GM12878 (cell line): ENCODE data around the gene OTOP3. TPM values are rescaled to one million over a fixed set of nuclear protein-coding genes. Genes with fewer than 3 reads are reported as not detected.

Source experiments
- ATAC-seq: fragments of 200-7000 bp; cut with Tn5 transposase; 3 replicates; pipeline ENCODE4 v1.9.1; 2020; ENCODE audit warnings: mild to moderate bottlenecking, moderate library complexity
- BruUV-seq: library from RNA; stranded (reverse); fragments of 400-500 nt; replicated peaks from 2 replicates; lab custom pipeline; 2021; lab: Mats Ljungman, UMichigan
- CTCF ChIA-PET: fragments of 300-600 bp; sonication (Branson Sonifier 250); formaldehyde crosslinking; extraction: SDS; loops from one replicate; lab custom pipeline; 2021; ENCODE audit warnings: inconsistent platforms; lab: Yijun Ruan, JAX
- POLR2A ChIA-PET: fragments of 350-600 bp; formaldehyde crosslinking; extraction: SDS; loops from one replicate; lab custom pipeline; 2021; ENCODE audit warnings: inconsistent platforms; lab: Charles Lee
- RAD21 ChIA-PET: fragments of 300-600 bp; sonication (Branson Sonifier 250); formaldehyde crosslinking; loops from one replicate; lab custom pipeline; 2023; ENCODE audit warnings: antibody characterized with exemption; ENCODE audit not compliant: unreplicated experiment; lab: Charles Lee
- SMC1A ChIA-PET: fragments of 300-600 bp; sonication (Branson Sonifier 250); formaldehyde crosslinking; loops from one replicate; lab custom pipeline; 2023; ENCODE audit not compliant: unreplicated experiment, uncharacterized antibody; lab: Charles Lee
- DNase-seq: peaks from one replicate; pipeline ENCODE4 v3.0.0-alpha.2; 2011; ENCODE audit warnings: low read depth, low spot score
- FAIRE-seq: peaks from 3 replicates; lab custom pipeline; 2011; peaks lifted over from hg19 to GRCh38; lab: Jason Lieb, UNC
- H2AFZ ChIP-seq: 2 replicates; pipeline ENCODE4 v1.6.0; 2011; ENCODE audit warnings: low read depth, low read length, control low read depth; ENCODE audit not compliant: control insufficient read depth
- H3K27ac ChIP-seq: 2 replicates; pipeline ENCODE4 v1.5.1; 2011; ENCODE audit warnings: control low read depth; ENCODE audit not compliant: control insufficient read depth, insufficient read depth
- H3K27me3 ChIP-seq, 2 experiments: replicated peaks in 1 of 2; 2 replicates each; pipeline versions ENCODE4 v1.6.0 to v1.6.1; 2011; ENCODE audit warnings: low read length in 1 of 2; ENCODE audit not compliant: control insufficient read depth in 2 of 2, insufficient read depth in 2 of 2
- H3K36me3 ChIP-seq, 2 experiments: 2 replicates each; pipeline ENCODE4 v1.5.1; 2011; ENCODE audit warnings: low read length in 1 of 2; ENCODE audit not compliant: control insufficient read depth in 2 of 2, insufficient read depth in 2 of 2
- H3K4me1 ChIP-seq: 2 replicates; pipeline ENCODE4 v1.6.1; 2011; ENCODE audit warnings: mild to moderate bottlenecking, low read length, moderate library complexity, mixed read lengths; ENCODE audit not compliant: control insufficient read depth, insufficient read depth
- H3K4me2 ChIP-seq: 2 replicates; pipeline ENCODE4 v1.6.0; 2011; ENCODE audit warnings: control low read depth; ENCODE audit not compliant: control insufficient read depth, insufficient read depth
- H3K4me3 ChIP-seq: fragments of 200-600 bp; sonication (generic); 2 replicates; pipeline ENCODE4 v1.5.1; 2016
- H3K79me2 ChIP-seq: 2 replicates; pipeline ENCODE4 v1.6.0; 2011; ENCODE audit warnings: low read length; ENCODE audit not compliant: control insufficient read depth, insufficient read depth
- H3K9ac ChIP-seq: 2 replicates; pipeline ENCODE4 v1.8.0; 2011; ENCODE audit warnings: low read length, control low read depth, mixed read lengths; ENCODE audit not compliant: control insufficient read depth, insufficient read depth
- H3K9me3 ChIP-seq: replicated peaks from 3 replicates; pipeline ENCODE4 v1.5.1; 2011; ENCODE audit warnings: mild to moderate bottlenecking, low read length; ENCODE audit not compliant: control insufficient read depth, insufficient read depth
- H4K20me1 ChIP-seq: 2 replicates; pipeline ENCODE4 v1.6.0; 2011; ENCODE audit not compliant: control insufficient read depth, insufficient read depth
- ETV6 ChIP-seq, 2 experiments: fragments of 450-650 bp in 1 of 2; IDR thresholded peaks in 1 of 2; conservative IDR thresholded peaks in 1 of 2; 2 replicates each; pipeline ENCODE4 v1.6.1; 2014; ENCODE audit warnings: antibody characterized with exemption in 1 of 2, borderline replicate concordance in 1 of 2, low read depth in 1 of 2, mild to moderate bottlenecking in 1 of 2, moderate library complexity in 1 of 2
- HCFC1 ChIP-seq: fragments of 150-350 bp; IDR thresholded peaks from 2 replicates; pipeline ENCODE4 v1.6.1; 2014; ENCODE audit warnings: low read length
- NFYB ChIP-seq: IDR thresholded peaks from 2 replicates; pipeline ENCODE4 v1.6.1; 2011; ENCODE audit warnings: low read depth, mild to moderate bottlenecking, low read length, improper control_type of control experiment, moderate library complexity; ENCODE audit not compliant: insufficient read depth
- NR2F1 ChIP-seq: fragments of 450-650 bp; conservative IDR thresholded peaks from 2 replicates; pipeline ENCODE4 v1.6.1; 2017; ENCODE audit warnings: mild to moderate bottlenecking
- PAX8 ChIP-seq: fragments of 450-650 bp; IDR thresholded peaks from 2 replicates; pipeline ENCODE4 v1.6.1; 2017; ENCODE audit warnings: mild to moderate bottlenecking, moderate library complexity
- PML ChIP-seq: IDR thresholded peaks from 2 replicates; pipeline ENCODE4 v1.6.1; 2012; ENCODE audit warnings: low read length, inconsistent platforms
- POLR2A ChIP-seq: IDR thresholded peaks from 2 replicates; pipeline ENCODE4 v1.6.1; 2011; ENCODE audit warnings: low read depth, mild to moderate bottlenecking, low read length
- RAD21 ChIP-seq: IDR thresholded peaks from 2 replicates; pipeline ENCODE4 v1.6.1; 2011; ENCODE audit warnings: mild to moderate bottlenecking, low read depth, low read length, moderate library complexity; ENCODE audit not compliant: insufficient read depth
- RAD51 ChIP-seq: fragments of 450-650 bp; IDR thresholded peaks from 2 replicates; pipeline ENCODE4 v1.6.1; 2016; ENCODE audit warnings: moderate library complexity, mild to moderate bottlenecking, inconsistent platforms
- RELA ChIP-seq: fragments of 450-650 bp; IDR thresholded peaks from 2 replicates; pipeline ENCODE4 v1.8.0; 2014; ENCODE audit warnings: borderline replicate concordance; ENCODE audit not compliant: partially characterized antibody
- SIX5 ChIP-seq: IDR thresholded peaks from 2 replicates; pipeline ENCODE4 v1.6.1; 2011; ENCODE audit warnings: mild to moderate bottlenecking, low read depth, low read length, moderate library complexity; ENCODE audit not compliant: severe bottlenecking
- SMARCA5 ChIP-seq: fragments of 450-650 bp; IDR thresholded peaks from 2 replicates; pipeline ENCODE4 v1.6.1; 2017; ENCODE audit warnings: mild to moderate bottlenecking
- SREBF1 ChIP-seq: IDR thresholded peaks from 2 replicates; pipeline ENCODE4 v1.6.1; 2012; ENCODE audit warnings: mild to moderate bottlenecking, low read length
- STAT1 ChIP-seq: fragments of 450-650 bp; conservative IDR thresholded peaks from 2 replicates; pipeline ENCODE4 v1.6.1; 2014; ENCODE audit warnings: antibody characterized with exemption, mild to moderate bottlenecking
- ZNF274 ChIP-seq: IDR thresholded peaks from one replicate; pipeline ENCODE4 v1.8.0; 2011; ENCODE audit not compliant: insufficient read length, insufficient read depth
- WGBS: methylation state at CpG from one replicate; pipeline ENCODE4 v1.1.6; 2016; ENCODE audit warnings: low lambda C conversion rate; ENCODE audit not compliant: insufficient replicate concordance, insufficient coverage; ENCODE audit errors: missing lambda C conversion rate; 5-methylcytosine and 5-hydroxymethylcytosine counted together
- in situ Hi-C: fragments of 300-500 bp; cut with MboI; formaldehyde crosslinking; loops from 9 replicates; pipeline ENCODE4 v1.14.3; 2018; ENCODE audit warnings: mixed read lengths
- intact Hi-C: fragments of 100-400 bp; cut with micrococcal nuclease; formaldehyde crosslinking; loops from one replicate; pipeline ENCODE4 v1.14.2; 2022; ENCODE audit not compliant: unreplicated experiment
- polyA plus RNA-seq, 11 experiments: library from polyadenylated mRNA; depleted of rRNA in 4 of 11; unstranded in 6 of 11; stranded (reverse) in 5 of 11; fragments of >200 nt; fragmentation: Nextera tagmentation in 4 of 11; fragmentation: Illumina TruSeq in 1 of 11; extraction: Ambion mirVana in 4 of 11; extraction: Trizol in 1 of 11; gene quantifications; 1 replicate in 1 of 11; 2 replicates in 10 of 11; pipeline versions ENCODE4 v1.2.1 to v1.2.3, GENCODE V29; 2011 to 2016; ENCODE audit warnings: inconsistent platforms in 2 of 11, missing spikeins in 2 of 11, low read depth in 1 of 11
- total RNA-seq, 4 experiments: library from RNA; depleted of rRNA in 3 of 4; stranded (reverse); fragments of >200 nt in 3 of 4; fragmentation: Illumina TruSeq in 1 of 4; extraction: Trizol in 1 of 4; gene quantifications; 2 replicates each; pipeline versions ENCODE4 v1.2.1 to v1.2.3, GENCODE V29; 2013 to 2021

The OTOP3 gene
- total and polyA plus RNA-seq, 10 of the 15 experiments (the other 5 are each of a cell fraction or from before 2014, with no cell fraction given) = 0.03 to 0.06 TPM; not detected in 8

- H3K36me3 ChIP-seq = no peaks in the 10 kb centered on the region
- peaks cover 0 to 6% of the 10 kb centered on the region in 2 experiments; a peak in 1 of 4 replicates for H3K27me3 ChIP-seq
- in situ Hi-C loops = no loop called here
- CTCF ChIA-PET = interaction anchor here (1.2 to 12.7 kb wide), 2 partner anchors 16 to 33 kb away, joined by 3 to 92 read pairs; no protein-coding TSS in a partner anchor
- no peak overlapping the region for H3K9ac ChIP-seq
- H3K79me2 ChIP-seq = no peaks in the 10 kb centered on the region
- no peak overlapping the region for H3K27ac ChIP-seq
- H3K4me1 ChIP-seq = peaks cover 8% of the 10 kb centered on the region
- RAD21 ChIA-PET = interaction anchor here (1.4 kb wide), 2 partner anchors 18 to 135 kb away, joined by 3 read pairs; no protein-coding TSS in a partner anchor
- DNase-seq = no peak
- TF ChIP-seq RAD21 = no peak
- no peak for TF ChIP-seq RELA
- no peak for TF ChIP-seq SREBF1
- TF ChIP-seq NR2F1 = no peak
- no peak for TF ChIP-seq POLR2A
- no peak for TF ChIP-seq RAD51
- TF ChIP-seq SMARCA5 = no peak
- no peak for TF ChIP-seq STAT1
- no peak for TF ChIP-seq ZNF274
- TF ChIP-seq HCFC1 = no peak
- TF ChIP-seq NFYB = no peak
- TF ChIP-seq ETV6 (conservative IDR thresholded peaks at IDR 0.05 in 1 of 2, IDR thresholded peaks at IDR 0.05 in 1 of 2; ENCODE audit: borderline replicate concordance in 1 of 2, low read depth in 1 of 2) = no peak
- TF ChIP-seq SIX5 = no peak
- TF ChIP-seq PML = no peak
- no peak for TF ChIP-seq PAX8
- TF ChIP-seq, all 136 proteins: peak for 0
- ChIA-PET POLR2A (interaction anchor here (0.6 kb wide), 1 partner anchor 487 kb away, joined by 5 read pairs; no protein-coding TSS in a partner anchor), SMC1A (interaction anchor here (1.4 kb wide), 1 partner anchor 17 kb away, joined by 3 read pairs; no protein-coding TSS in a partner anchor)
- Histone ChIP-seq H3K4me3 (no peak overlapping the region), H4K20me1 (no peaks in the 10 kb centered on the region), H2AFZ (no peak overlapping the region), H3K4me2 (no peak overlapping the region), H3K9me3 (no peaks in the 10 kb centered on the region)
- FAIRE-seq = no peak
- intact Hi-C loops = no loop called here
- no TSS peak for BruUV-seq
- 62% methylated on average over 3 of the region's 3 CpGs for WGBS
- no peak for ATAC-seq
These were observed 42.5 kb downstream of the OTOP3 start for GRCh38 chr17:74978240-74978639.
